ENCODE data around the gene FGFR4. TPM values are rescaled to one million over a fixed set of nuclear protein-coding genes. Genes with fewer than 3 reads are reported as not detected.

The FGFR4 gene
- total RNA-seq, 1 donor from 2014 or later = 16.4 TPM

DNA sequence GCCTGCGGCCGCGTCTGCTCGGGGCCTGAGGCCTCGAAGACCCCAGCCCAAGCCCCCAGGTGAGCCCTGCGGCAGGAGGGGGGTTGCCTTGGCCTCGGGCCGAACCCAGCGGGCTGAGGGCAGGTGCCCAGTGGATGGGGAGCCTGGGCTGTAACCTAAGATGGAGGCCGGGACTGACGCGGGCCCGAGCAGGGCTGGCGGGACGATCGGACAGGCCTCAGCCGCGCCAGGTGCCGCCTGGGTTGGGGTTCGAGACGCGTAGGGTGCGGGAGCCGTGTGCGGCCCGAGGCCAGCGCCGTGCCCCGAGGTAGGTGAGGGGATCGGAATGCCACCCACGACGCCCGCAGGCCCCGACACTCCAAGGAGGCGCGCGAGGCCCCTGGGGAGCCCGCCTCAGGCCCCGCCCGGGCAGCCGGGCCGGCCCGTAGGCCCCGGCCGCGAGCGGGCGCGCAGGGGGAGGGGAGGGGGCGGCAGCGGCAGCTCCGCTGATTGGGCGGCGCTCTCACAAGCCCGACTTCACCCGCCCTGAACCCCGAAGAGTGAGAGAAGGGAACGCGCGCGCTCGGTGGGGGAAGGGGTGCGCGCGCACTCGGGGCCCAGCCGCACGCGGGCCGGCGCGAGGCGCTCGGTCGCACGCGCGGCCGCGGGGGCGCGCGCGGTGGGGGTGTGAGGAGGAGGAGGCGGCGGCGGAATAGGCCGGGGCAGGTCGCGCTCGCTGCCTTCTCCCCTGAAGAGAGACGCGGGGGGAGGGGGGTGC is 46.6 kb downstream of the FGFR4 start, which contains the start of gene NSD1:
TSS of gene NSD1 (plus strand) at position 678 of the 757 bp plus-strand sequence. CDS start 1,331 bp downstream, outside the sequence.
- Histone ChIP-seq H3K4me3 (ENCODE audit: low read depth, low read length) (peak within 1 kb of the TSS; percentile 68), H3K36me3 (ENCODE audit: control insufficient read depth, insufficient read depth, low read length) (no peaks in the 10 kb centered on the region), H3K27me3 (ENCODE audit: control insufficient read depth, insufficient read depth, low read length) (no peaks in the 10 kb centered on the region)
- TF ChIP-seq, protein P1, sequence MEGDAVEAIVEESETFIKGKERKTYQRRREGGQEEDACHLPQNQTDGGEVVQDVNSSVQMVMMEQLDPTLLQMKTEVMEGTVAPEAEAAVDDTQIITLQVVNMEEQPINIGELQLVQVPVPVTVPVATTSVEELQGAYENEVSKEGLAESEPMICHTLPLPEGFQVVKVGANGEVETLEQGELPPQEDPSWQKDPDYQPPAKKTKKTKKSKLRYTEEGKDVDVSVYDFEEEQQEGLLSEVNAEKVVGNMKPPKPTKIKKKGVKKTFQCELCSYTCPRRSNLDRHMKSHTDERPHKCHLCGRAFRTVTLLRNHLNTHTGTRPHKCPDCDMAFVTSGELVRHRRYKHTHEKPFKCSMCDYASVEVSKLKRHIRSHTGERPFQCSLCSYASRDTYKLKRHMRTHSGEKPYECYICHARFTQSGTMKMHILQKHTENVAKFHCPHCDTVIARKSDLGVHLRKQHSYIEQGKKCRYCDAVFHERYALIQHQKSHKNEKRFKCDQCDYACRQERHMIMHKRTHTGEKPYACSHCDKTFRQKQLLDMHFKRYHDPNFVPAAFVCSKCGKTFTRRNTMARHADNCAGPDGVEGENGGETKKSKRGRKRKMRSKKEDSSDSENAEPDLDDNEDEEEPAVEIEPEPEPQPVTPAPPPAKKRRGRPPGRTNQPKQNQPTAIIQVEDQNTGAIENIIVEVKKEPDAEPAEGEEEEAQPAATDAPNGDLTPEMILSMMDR (IDR thresholded peaks at IDR 0.05; ENCODE audit: insufficient read depth, low read length, poor library complexity, severe bottlenecking) = no peak
- no peak for DNase-seq (ENCODE audit: low read depth)

DNA sequence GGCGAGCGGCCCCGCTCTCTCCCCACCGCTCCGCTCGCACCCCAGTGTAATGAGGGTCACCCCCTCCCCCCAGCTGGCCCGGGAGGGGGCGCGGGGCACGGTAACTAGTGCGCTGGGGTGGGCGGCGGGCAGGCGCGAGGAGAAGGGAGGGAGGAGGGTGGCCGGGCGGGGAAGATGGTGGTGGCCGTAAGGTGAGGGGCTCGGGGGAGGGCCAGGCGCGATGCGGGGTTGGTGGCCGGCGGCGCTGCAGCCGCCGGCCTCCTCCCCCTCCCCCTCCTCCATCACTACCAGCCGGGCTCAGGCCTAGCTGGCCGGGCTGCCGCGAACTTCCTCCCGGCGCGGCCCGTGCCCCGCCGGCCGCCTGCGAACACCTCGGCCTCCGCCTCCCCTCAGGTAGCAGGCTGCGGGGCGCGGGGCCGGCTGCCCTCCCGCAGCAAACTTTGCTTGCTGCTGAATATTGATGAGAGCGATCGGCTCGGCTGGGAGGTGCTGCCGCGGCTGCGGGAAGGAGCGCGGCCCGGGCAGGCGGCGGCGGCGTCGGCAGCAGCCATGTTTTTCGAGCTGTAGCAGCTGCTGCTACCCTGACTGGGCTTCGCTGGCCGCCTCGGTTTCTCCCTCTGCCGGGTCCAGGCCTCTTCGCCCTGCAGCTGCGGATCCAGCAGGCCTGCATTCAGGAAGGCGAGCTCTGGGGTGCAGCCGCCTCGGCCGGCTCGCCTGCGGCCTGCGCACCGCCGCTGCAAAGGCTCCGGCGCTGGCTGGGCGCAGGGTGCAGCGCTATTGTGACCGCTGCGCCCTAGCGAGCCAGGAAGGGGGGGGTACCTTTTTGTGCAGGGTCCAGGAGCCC is 47.4 kb downstream of the FGFR4 start:
- peak overlapping the region; percentile 68 for H3K4me3 ChIP-seq (ENCODE audit: low read depth, low read length)
- no peaks in the 10 kb centered on the region for H3K36me3 ChIP-seq (ENCODE audit: control insufficient read depth, insufficient read depth, low read length)
- no peak for DNase-seq (ENCODE audit: low read depth)
- H3K27me3 ChIP-seq (ENCODE audit: control insufficient read depth, insufficient read depth, low read length) = no peaks in the 10 kb centered on the region
- TF ChIP-seq, protein P1 (IDR thresholded peaks at IDR 0.05; ENCODE audit: insufficient read depth, low read length, poor library complexity, severe bottlenecking) = no peak

DNA sequence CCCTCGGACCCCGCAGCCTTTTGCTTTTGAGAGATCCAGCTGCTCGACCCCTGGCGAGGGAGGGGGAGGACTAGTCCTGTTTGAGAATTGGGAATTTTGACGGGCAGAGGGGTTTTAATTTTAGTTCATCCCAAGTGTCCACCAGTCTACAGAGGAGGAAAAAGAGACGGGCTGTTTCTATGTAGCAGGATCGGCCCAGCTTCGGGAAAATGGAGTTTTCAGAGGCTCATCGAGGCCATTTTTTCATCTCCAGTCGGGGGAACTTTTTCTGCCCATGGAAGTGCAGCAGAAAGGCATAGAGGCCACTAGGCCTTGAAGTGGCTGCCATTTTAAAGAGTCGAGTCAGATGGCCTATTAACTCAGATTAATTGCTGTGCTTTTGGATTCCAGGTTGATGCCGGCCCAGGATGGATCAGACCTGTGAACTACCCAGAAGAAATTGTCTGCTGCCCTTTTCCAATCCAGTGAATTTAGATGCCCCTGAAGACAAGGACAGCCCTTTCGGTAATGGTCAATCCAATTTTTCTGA is 48.0 kb downstream of the FGFR4 start:
- no peaks in the 10 kb centered on the region for H3K27me3 ChIP-seq (ENCODE audit: control insufficient read depth, insufficient read depth, low read length)
- H3K4me3 ChIP-seq (ENCODE audit: low read depth, low read length) = peak overlapping the region; percentile 68
- DNase-seq (ENCODE audit: low read depth) = no peak
- no peaks in the 10 kb centered on the region for H3K36me3 ChIP-seq (ENCODE audit: control insufficient read depth, insufficient read depth, low read length)
- TF ChIP-seq, protein P1 (IDR thresholded peaks at IDR 0.05; ENCODE audit: insufficient read depth, low read length, poor library complexity, severe bottlenecking) = no peak

DNA sequence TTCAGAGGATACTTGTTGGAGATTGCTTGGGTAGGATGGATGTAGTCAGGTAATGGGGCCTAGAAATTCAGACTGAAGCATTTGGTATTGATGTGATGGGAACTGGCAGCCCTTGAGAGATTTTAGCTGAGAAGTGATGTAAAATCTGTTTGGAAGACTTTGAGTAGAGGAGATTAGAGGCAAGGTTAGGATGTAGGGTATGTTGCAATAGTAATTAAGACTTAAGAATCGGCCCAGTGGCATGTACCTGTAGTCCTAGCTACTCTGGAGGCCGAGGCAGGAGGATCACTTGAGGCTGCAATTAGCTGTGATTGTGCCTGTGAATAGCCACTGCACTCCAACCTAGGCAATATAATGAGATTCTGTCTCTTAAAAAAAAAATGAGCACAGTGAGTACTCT is 53.6 kb downstream of the FGFR4 start:
- TF ChIP-seq, protein P1 (IDR thresholded peaks at IDR 0.05; ENCODE audit: insufficient read depth, low read length, poor library complexity, severe bottlenecking) = no peak
- no peak overlapping the region for H3K4me3 ChIP-seq (ENCODE audit: low read depth, low read length)
- H3K36me3 ChIP-seq (ENCODE audit: control insufficient read depth, insufficient read depth, low read length) = no peaks in the 10 kb centered on the region
- DNase-seq (ENCODE audit: low read depth) = no peak
- no peaks in the 10 kb centered on the region for H3K27me3 ChIP-seq (ENCODE audit: control insufficient read depth, insufficient read depth, low read length)

DNA sequence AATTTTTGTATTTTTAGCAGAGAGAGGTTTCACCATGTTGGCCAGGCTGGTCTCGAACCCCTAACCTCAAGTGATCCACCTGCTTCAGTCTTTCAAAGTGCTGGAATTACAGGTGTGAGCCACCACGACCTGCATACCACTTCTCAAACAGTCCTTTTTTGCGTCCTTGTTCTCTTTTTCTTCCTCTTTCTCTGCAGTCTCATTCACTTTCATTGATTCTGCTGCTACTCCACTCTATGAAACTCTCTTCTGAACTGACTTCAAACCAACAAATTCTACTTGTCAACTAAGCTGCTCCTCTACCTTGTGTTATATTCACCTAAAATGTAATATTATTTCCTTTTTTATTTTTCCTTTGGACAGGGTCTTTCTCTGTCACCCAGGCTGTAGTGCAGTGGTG is 54.8 kb downstream of the FGFR4 start:
- TF ChIP-seq, protein P1 (IDR thresholded peaks at IDR 0.05; ENCODE audit: insufficient read depth, low read length, poor library complexity, severe bottlenecking) = no peak
- no peak for DNase-seq (ENCODE audit: low read depth)
- H3K27me3 ChIP-seq (ENCODE audit: control insufficient read depth, insufficient read depth, low read length) = no peaks in the 10 kb centered on the region
- H3K36me3 ChIP-seq (ENCODE audit: control insufficient read depth, insufficient read depth, low read length) = no peaks in the 10 kb centered on the region
- no peak overlapping the region for H3K4me3 ChIP-seq (ENCODE audit: low read depth, low read length)
